MG63 (cell line): ENCODE results near the gene CARMIL1. TPM values are rescaled to one million over a fixed set of nuclear protein-coding genes. Genes with fewer than 3 reads are reported as not detected.
"Not testable (repeated sequence)": the region's sequence is repeated elsewhere in the genome, so short reads cannot be mapped to it uniquely, and the experiment has no call there.

Source experiments
- DNase-seq: peaks from one replicate; pipeline ENCODE4 v3.0.0-alpha.2; 2020
- H3K27me3 ChIP-seq: fragments of 250-450 bp; sonication (Bioruptor Pico); 2 replicates; pipeline ENCODE4 v1.5.1; 2020; ENCODE audit warnings: mild to moderate bottlenecking, moderate library complexity
- H3K36me3 ChIP-seq: fragments of 250-450 bp; sonication (Bioruptor Pico); 2 replicates; pipeline ENCODE4 v1.5.1; 2020; ENCODE audit warnings: mild to moderate bottlenecking, moderate library complexity
- H3K4me3 ChIP-seq: fragments of 250-450 bp; sonication (Bioruptor Pico); 2 replicates; pipeline ENCODE4 v1.5.1; 2020; ENCODE audit warnings: mild to moderate bottlenecking, moderate library complexity
- H3K9me3 ChIP-seq: fragments of 250-450 bp; sonication (Bioruptor Pico); 2 replicates; pipeline ENCODE4 v1.5.1; 2020; ENCODE audit warnings: mild to moderate bottlenecking, moderate library complexity
- total RNA-seq: library from RNA; depleted of rRNA; stranded (reverse); fragments of >200 nt; shearing (Covaris generic); gene quantifications from 2 replicates; pipeline ENCODE4 v1.2.3, GENCODE V29; 2014; ENCODE audit warnings: low replicate concordance

CARMIL1 gene
- total RNA-seq, 1 experiment from 2014 or later = 3.4 TPM

- no peaks in the 10 kb centered on the region for H3K9me3 ChIP-seq
- no peak for DNase-seq
- H3K27me3 ChIP-seq = no peaks in the 10 kb centered on the region
- H3K4me3 ChIP-seq = no peak overlapping the region
- no peaks in the 10 kb centered on the region for H3K36me3 ChIP-seq
These were observed 303.9 kb downstream of the CARMIL1 start for GRCh38 chr6:25583099-25583498.

GRCh38 chr6:25583906-25584305 is 304.7 kb downstream of the CARMIL1 start:
- H3K36me3 ChIP-seq = no peaks in the 10 kb centered on the region
- no peak for DNase-seq
- no peaks in the 10 kb centered on the region for H3K27me3 ChIP-seq
- H3K4me3 ChIP-seq = no peak overlapping the region
- H3K9me3 ChIP-seq = no peaks in the 10 kb centered on the region

- Histone ChIP-seq H3K27me3 (no peaks in the 10 kb centered on the region), H3K9me3 (no peaks in the 10 kb centered on the region), H3K4me3 (no peak overlapping the region), H3K36me3 (no peaks in the 10 kb centered on the region)
- DNase-seq = no peak
These were observed 306.1 kb downstream of the CARMIL1 start for GRCh38 chr6:25585225-25585624.

GRCh38 chr6:25586119-25586518 is 306.9 kb downstream of the CARMIL1 start:
- not testable (repeated sequence) for H3K27me3 ChIP-seq

GRCh38 chr6:25586927-25587326 is 307.8 kb downstream of the CARMIL1 start:
- H3K9me3 ChIP-seq = no peaks in the 10 kb centered on the region
- no peaks in the 10 kb centered on the region for H3K27me3 ChIP-seq
- H3K4me3 ChIP-seq = peak overlapping the region; percentile 25; the same call in 1 of the 2 replicates
- H3K36me3 ChIP-seq = no peaks in the 10 kb centered on the region
- peak; percentile 4 for DNase-seq

More at GRCh38 chr6:25586119-25586518, 306.9 kb downstream of the CARMIL1 start:
- not testable (repeated sequence) for H3K4me3 ChIP-seq, H3K36me3 ChIP-seq, DNase-seq, H3K9me3 ChIP-seq

GRCh38 chr6:25590986-25591385 is 311.8 kb downstream of the CARMIL1 start:
- DNase-seq = no peak
- Histone ChIP-seq H3K36me3 (no peaks in the 10 kb centered on the region), H3K27me3 (no peaks in the 10 kb centered on the region), H3K4me3 (no peak overlapping the region), H3K9me3 (no peaks in the 10 kb centered on the region)

GRCh38 chr6:25596928-25597818 is 318.0 kb downstream of the CARMIL1 start:
- Histone ChIP-seq H3K27me3 (no peaks in the 10 kb centered on the region), H3K4me3 (no peak overlapping the region)
- DNase-seq = no peak

GRCh38 chr6:25599516-25600085 is 320.4 kb downstream of the CARMIL1 start:
- H3K9me3 ChIP-seq = no peaks in the 10 kb centered on the region
- no peak overlapping the region for H3K4me3 ChIP-seq
- H3K36me3 ChIP-seq = no peaks in the 10 kb centered on the region
- DNase-seq = no peak
- H3K27me3 ChIP-seq = no peaks in the 10 kb centered on the region

More at GRCh38 chr6:25596928-25597818, 318.0 kb downstream of the CARMIL1 start:
- H3K9me3 ChIP-seq = no peaks in the 10 kb centered on the region
- H3K36me3 ChIP-seq = no peaks in the 10 kb centered on the region

- Histone ChIP-seq H3K36me3 (no peaks in the 10 kb centered on the region), H3K9me3 (no peaks in the 10 kb centered on the region), H3K27me3 (no peaks in the 10 kb centered on the region), H3K4me3 (no peak overlapping the region)
- no peak for DNase-seq
These were observed 322.9 kb downstream of the CARMIL1 start for GRCh38 chr6:25601800-25602673.

GRCh38 chr6:25602674-25602982 is 323.5 kb downstream of the CARMIL1 start:
- Histone ChIP-seq H3K9me3 (no peaks in the 10 kb centered on the region), H3K27me3 (no peaks in the 10 kb centered on the region)

GRCh38 chr6:25603251-25603650 is 324.1 kb downstream of the CARMIL1 start:
- Histone ChIP-seq H3K9me3 (no peaks in the 10 kb centered on the region), H3K36me3 (no peaks in the 10 kb centered on the region), H3K4me3 (no peak overlapping the region), H3K27me3 (no peaks in the 10 kb centered on the region)
- DNase-seq = no peak

More at GRCh38 chr6:25602674-25602982, 323.5 kb downstream of the CARMIL1 start:
- no peak for DNase-seq
- H3K4me3 ChIP-seq = no peak overlapping the region
- no peaks in the 10 kb centered on the region for H3K36me3 ChIP-seq

GRCh38 chr6:25606151-25606550 is 327.0 kb downstream of the CARMIL1 start:
- no peak for DNase-seq
- no peaks in the 10 kb centered on the region for H3K9me3 ChIP-seq

GRCh38 chr6:25608558-25609174 is 329.5 kb downstream of the CARMIL1 start:
- no peak for DNase-seq
- no peaks in the 10 kb centered on the region for H3K9me3 ChIP-seq

More at GRCh38 chr6:25606151-25606550, 327.0 kb downstream of the CARMIL1 start:
- Histone ChIP-seq H3K36me3 (no peaks in the 10 kb centered on the region), H3K4me3 (no peak overlapping the region), H3K27me3 (no peaks in the 10 kb centered on the region)

GRCh38 chr6:25612666-25613065 is 333.5 kb downstream of the CARMIL1 start:
- no peaks in the 10 kb centered on the region for H3K9me3 ChIP-seq
- H3K36me3 ChIP-seq = no peaks in the 10 kb centered on the region
- no peaks in the 10 kb centered on the region for H3K27me3 ChIP-seq
- no peak for DNase-seq
- H3K4me3 ChIP-seq = no peak overlapping the region

More at GRCh38 chr6:25608558-25609174, 329.5 kb downstream of the CARMIL1 start:
- Histone ChIP-seq H3K4me3 (no peak overlapping the region), H3K27me3 (no peaks in the 10 kb centered on the region), H3K36me3 (no peaks in the 10 kb centered on the region)

GRCh38 chr6:25613415-25613814 is 334.2 kb downstream of the CARMIL1 start:
- no peak for DNase-seq
- Histone ChIP-seq H3K4me3 (no peak overlapping the region), H3K9me3 (no peaks in the 10 kb centered on the region), H3K36me3 (no peaks in the 10 kb centered on the region), H3K27me3 (no peaks in the 10 kb centered on the region)

GRCh38 chr6:25614052-25614451 is 334.9 kb downstream of the CARMIL1 start:
- DNase-seq = no peak
- Histone ChIP-seq H3K4me3 (no peak overlapping the region), H3K36me3 (no peaks in the 10 kb centered on the region), H3K9me3 (no peaks in the 10 kb centered on the region), H3K27me3 (no peaks in the 10 kb centered on the region)

- H3K4me3 ChIP-seq = no peak overlapping the region
- no peaks in the 10 kb centered on the region for H3K27me3 ChIP-seq
- H3K9me3 ChIP-seq = no peaks in the 10 kb centered on the region
- no peaks in the 10 kb centered on the region for H3K36me3 ChIP-seq
- DNase-seq = no peak
These were observed 336.3 kb downstream of the CARMIL1 start for GRCh38 chr6:25615471-25615870.
